ENCODE results near the gene VPS13D. TPM values are rescaled to one million over a fixed set of nuclear protein-coding genes. Genes with fewer than 3 reads are reported as not detected.
"Not testable (repeated sequence)": the region's sequence is repeated elsewhere in the genome, so short reads cannot be mapped to it uniquely, and the experiment has no call there.

The VPS13D gene
- total RNA-seq, 2 donors from 2014 or later: 63.5 to 67.6 TPM

DNA sequence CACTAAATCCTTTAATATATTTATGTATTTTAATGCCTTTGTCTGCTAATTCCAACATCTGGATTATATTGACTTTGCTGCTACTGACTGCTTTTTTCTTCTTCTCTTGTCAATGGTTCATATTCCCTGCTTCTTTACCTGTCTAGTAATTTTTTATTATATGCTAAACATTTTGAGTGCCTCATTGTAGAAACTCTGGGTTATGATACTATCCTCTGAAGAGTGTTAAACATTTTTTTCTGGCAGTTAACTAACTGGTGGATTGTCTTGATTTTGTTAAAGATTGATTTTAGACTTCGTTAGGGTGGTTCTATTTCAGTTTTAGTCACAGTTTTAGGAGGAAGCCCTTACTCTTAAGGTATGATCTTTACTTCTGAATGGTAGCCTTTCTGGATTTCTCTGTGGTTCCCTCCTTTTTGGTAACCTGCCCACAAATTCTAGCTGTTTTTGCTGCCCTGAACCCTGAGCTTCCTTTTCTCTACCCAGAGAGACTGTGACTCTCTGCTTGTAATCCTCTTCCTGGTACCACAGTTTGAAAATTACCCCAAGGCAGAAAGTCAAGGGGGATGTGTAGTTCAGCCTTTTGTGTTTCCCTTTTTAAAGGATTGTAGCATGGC lies 306.3 kb downstream of the VPS13D start:
- Mint-ChIP-seq H3K27me3 (no peaks in the 10 kb centered on the region), H3K4me1 (peaks cover 5% of the 10 kb centered on the region), H3K4me3 (no peak overlapping the region), H3K27ac (no peak overlapping the region), H3K36me3 (ENCODE audit: low read depth) (peaks cover 6% of the 10 kb centered on the region)
- H3K9me3 ChIP-seq (ENCODE audit: control insufficient read depth, low read length, poor library complexity, severe bottlenecking): no peaks in the 10 kb centered on the region
- DNase-seq (no peak), ATAC-seq (no peak)

DNA sequence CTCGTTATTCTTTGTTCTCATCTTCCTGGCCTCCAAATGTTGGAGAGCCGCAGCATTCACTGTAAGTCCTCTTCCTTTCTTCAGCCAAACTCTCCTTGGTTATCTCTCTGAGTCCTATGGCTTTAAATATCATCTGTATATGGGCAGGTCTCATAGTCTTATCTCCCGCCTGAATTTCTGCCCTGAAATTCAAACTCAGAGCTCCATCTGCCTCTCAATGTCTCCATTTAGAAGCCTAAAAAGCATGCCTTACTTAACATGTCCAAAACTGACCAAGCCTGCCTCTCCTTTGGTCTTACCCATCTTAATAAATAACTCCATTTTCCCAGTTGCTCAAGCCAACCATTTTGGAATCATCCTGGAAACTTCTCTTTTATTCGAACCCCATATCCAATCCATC lies 307.5 kb downstream of the VPS13D start:
- Mint-ChIP-seq H3K36me3 (ENCODE audit: low read depth) (peaks cover 6% of the 10 kb centered on the region), H3K27ac (no peak overlapping the region), H3K27me3 (peaks cover 4% of the 10 kb centered on the region), H3K4me1 (peaks cover 8% of the 10 kb centered on the region), H3K4me3 (no peak overlapping the region)
- DNase-seq (no peak), ATAC-seq (no peak)
- H3K9me3 ChIP-seq (ENCODE audit: control insufficient read depth, low read length, poor library complexity, severe bottlenecking): no peaks in the 10 kb centered on the region

DNA sequence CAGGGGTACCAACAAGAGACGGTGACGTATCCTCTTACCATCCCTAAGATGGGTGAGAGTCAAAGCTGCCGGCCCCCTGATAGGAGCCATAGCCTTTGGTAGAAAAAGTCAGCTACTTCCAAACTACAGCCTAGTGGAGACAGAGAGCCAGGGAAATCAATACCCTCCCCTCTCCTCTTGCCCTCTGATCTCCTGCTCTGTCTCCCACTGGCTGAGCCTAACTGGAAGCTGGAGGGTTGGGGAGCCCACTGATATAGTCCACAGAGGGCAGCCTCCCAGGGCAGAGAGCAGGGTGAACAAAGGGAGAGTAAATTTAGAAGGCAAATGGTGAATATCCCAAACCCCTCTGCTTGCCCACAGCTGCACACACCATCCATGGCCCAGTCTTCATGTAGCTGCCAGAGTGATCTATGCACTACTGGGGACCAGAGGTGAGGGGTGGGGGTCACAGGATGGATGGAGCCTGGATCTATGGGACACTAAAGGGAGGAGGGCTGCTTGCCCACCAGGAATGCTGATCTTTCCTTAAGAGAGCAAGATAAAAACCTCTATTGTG lies 308.2 kb downstream of the VPS13D start:
- no peak overlapping the region for H3K4me3 Mint-ChIP-seq
- no peak overlapping the region for H3K27ac Mint-ChIP-seq
- no peak for DNase-seq
- H3K9me3 ChIP-seq (ENCODE audit: control insufficient read depth, low read length, poor library complexity, severe bottlenecking): no peaks in the 10 kb centered on the region
- ATAC-seq: no peak
- H3K4me1 Mint-ChIP-seq: peaks cover 9% of the 10 kb centered on the region
- peaks cover 6% of the 10 kb centered on the region for H3K36me3 Mint-ChIP-seq (ENCODE audit: low read depth)
- H3K27me3 Mint-ChIP-seq: peaks cover 6% of the 10 kb centered on the region

- H3K4me1 Mint-ChIP-seq, H3K4me3 Mint-ChIP-seq: not testable (repeated sequence)
Observed at GRCh38 chr1:12538536-12538935, 308.7 kb downstream of the VPS13D start.

GRCh38 chr1:12539320-12539704 lies 309.5 kb downstream of the VPS13D start:
- H3K4me1 Mint-ChIP-seq: peaks cover 5% of the 10 kb centered on the region
- H3K27ac Mint-ChIP-seq: no peak overlapping the region
- H3K27me3 Mint-ChIP-seq: peaks cover 6% of the 10 kb centered on the region
- ATAC-seq (no peak), DNase-seq (no peak)
- peaks cover 6% of the 10 kb centered on the region for H3K36me3 Mint-ChIP-seq (ENCODE audit: low read depth)
- no peaks in the 10 kb centered on the region for H3K9me3 ChIP-seq (ENCODE audit: control insufficient read depth, low read length, poor library complexity, severe bottlenecking)
- no peak overlapping the region for H3K4me3 Mint-ChIP-seq

More at GRCh38 chr1:12538536-12538935, 308.7 kb downstream of the VPS13D start:
- ATAC-seq; DNase-seq; H3K27ac Mint-ChIP-seq; H3K9me3 ChIP-seq (ENCODE audit: control insufficient read depth, low read length, poor library complexity, severe bottlenecking); H3K36me3 Mint-ChIP-seq (ENCODE audit: low read depth); H3K27me3 Mint-ChIP-seq: not testable (repeated sequence)

GRCh38 chr1:12539705-12540579 lies 310.1 kb downstream of the VPS13D start:
- H3K36me3 Mint-ChIP-seq (ENCODE audit: low read depth): peaks cover 6% of the 10 kb centered on the region
- peaks cover 6% of the 10 kb centered on the region for H3K27me3 Mint-ChIP-seq
- H3K4me1 Mint-ChIP-seq: peaks cover 5% of the 10 kb centered on the region
- no peaks in the 10 kb centered on the region for H3K9me3 ChIP-seq (ENCODE audit: control insufficient read depth, low read length, poor library complexity, severe bottlenecking)
- H3K4me3 Mint-ChIP-seq: no peak overlapping the region
- DNase-seq (no peak), ATAC-seq (no peak)
- no peak overlapping the region for H3K27ac Mint-ChIP-seq

DNA sequence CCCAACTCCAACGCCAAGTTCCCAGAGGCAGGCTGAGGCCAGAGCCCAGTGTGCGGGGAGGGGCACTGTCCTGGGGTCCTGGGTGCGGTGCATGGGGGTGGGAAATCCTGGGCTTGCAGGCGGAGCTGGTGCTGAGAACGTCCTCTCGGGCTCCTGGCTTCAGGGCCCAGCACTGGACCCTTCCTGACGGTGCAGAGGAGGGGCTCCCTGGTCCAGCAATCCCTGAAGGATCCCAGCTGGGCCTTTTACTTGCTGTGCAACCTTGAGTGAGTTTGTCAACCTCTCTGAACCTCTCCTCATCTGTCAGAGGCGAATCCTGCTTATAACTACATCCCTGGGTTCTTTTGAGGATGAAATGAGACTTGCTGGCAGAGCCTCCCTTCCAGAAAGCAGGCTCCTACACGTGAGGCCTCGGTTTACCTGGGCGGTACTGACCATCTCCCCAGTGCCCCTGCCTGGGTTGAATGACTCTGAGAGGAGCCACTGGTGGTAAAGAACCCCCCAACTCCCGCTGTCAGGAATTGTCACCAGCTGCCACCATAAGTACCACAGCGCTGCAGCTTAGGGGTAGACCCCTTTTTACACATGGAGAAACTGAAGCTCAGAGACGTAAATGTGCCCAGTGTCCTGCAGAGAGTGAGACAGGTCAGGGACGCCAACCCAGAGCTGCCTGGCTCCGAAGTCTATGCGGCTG lies 310.9 kb downstream of the VPS13D start:
- no peaks in the 10 kb centered on the region for H3K9me3 ChIP-seq (ENCODE audit: control insufficient read depth, low read length, poor library complexity, severe bottlenecking)
- DNase-seq (no peak), ATAC-seq (no peak)
- Mint-ChIP-seq H3K36me3 (ENCODE audit: low read depth) (peaks cover 6% of the 10 kb centered on the region), H3K27ac (no peak overlapping the region), H3K4me3 (no peak overlapping the region), H3K27me3 (peaks cover 6% of the 10 kb centered on the region), H3K4me1 (peaks cover 5% of the 10 kb centered on the region)

GRCh38 chr1:12541274-12542137 lies 311.7 kb downstream of the VPS13D start:
- H3K27ac Mint-ChIP-seq: no peak overlapping the region
- H3K4me1 Mint-ChIP-seq: peaks cover 7% of the 10 kb centered on the region
- H3K9me3 ChIP-seq (ENCODE audit: control insufficient read depth, low read length, poor library complexity, severe bottlenecking): no peaks in the 10 kb centered on the region
- H3K27me3 Mint-ChIP-seq: peaks cover 6% of the 10 kb centered on the region
- DNase-seq (no peak), ATAC-seq (no peak)
- no peak overlapping the region for H3K4me3 Mint-ChIP-seq
- H3K36me3 Mint-ChIP-seq (ENCODE audit: low read depth): peaks cover 3% of the 10 kb centered on the region

- Mint-ChIP-seq H3K4me3 (no peak overlapping the region), H3K27me3 (peaks cover 6% of the 10 kb centered on the region), H3K27ac (no peak overlapping the region), H3K4me1 (peaks cover 7% of the 10 kb centered on the region), H3K36me3 (ENCODE audit: low read depth) (peaks cover 1% of the 10 kb centered on the region)
- DNase-seq (no peak), ATAC-seq (no peak)
- no peaks in the 10 kb centered on the region for H3K9me3 ChIP-seq (ENCODE audit: control insufficient read depth, low read length, poor library complexity, severe bottlenecking)
Observed at GRCh38 chr1:12542138-12542465, 312.3 kb downstream of the VPS13D start.

- DNase-seq: no peak
- no peaks in the 10 kb centered on the region for H3K36me3 Mint-ChIP-seq (ENCODE audit: low read depth)
- H3K9me3 ChIP-seq (ENCODE audit: control insufficient read depth, low read length, poor library complexity, severe bottlenecking): no peaks in the 10 kb centered on the region
- H3K27ac Mint-ChIP-seq: no peak overlapping the region
- H3K4me3 Mint-ChIP-seq: no peak overlapping the region
- peaks cover 9% of the 10 kb centered on the region for H3K4me1 Mint-ChIP-seq
- peaks cover 6% of the 10 kb centered on the region for H3K27me3 Mint-ChIP-seq
- no peak for ATAC-seq
Observed at GRCh38 chr1:12542616-12543592, 313.1 kb downstream of the VPS13D start.

GRCh38 chr1:12543740-12544154 lies 313.9 kb downstream of the VPS13D start:
- peaks cover 9% of the 10 kb centered on the region for H3K4me1 Mint-ChIP-seq
- no peak overlapping the region for H3K27ac Mint-ChIP-seq
- H3K9me3 ChIP-seq (ENCODE audit: control insufficient read depth, low read length, poor library complexity, severe bottlenecking): no peaks in the 10 kb centered on the region
- no peak overlapping the region for H3K4me3 Mint-ChIP-seq
- ATAC-seq: no peak
- DNase-seq: no peak
- no peaks in the 10 kb centered on the region for H3K36me3 Mint-ChIP-seq (ENCODE audit: low read depth)
- H3K27me3 Mint-ChIP-seq: peaks cover 6% of the 10 kb centered on the region

- Mint-ChIP-seq H3K27ac (no peak overlapping the region), H3K27me3 (peaks cover 6% of the 10 kb centered on the region), H3K4me1 (peaks cover 9% of the 10 kb centered on the region), H3K36me3 (ENCODE audit: low read depth) (no peaks in the 10 kb centered on the region), H3K4me3 (no peak overlapping the region)
- DNase-seq (no peak), ATAC-seq (no peak)
- H3K9me3 ChIP-seq (ENCODE audit: control insufficient read depth, low read length, poor library complexity, severe bottlenecking): no peaks in the 10 kb centered on the region
Observed at GRCh38 chr1:12544357-12544756, 314.5 kb downstream of the VPS13D start.
